NT2/D1 (cell line): ENCODE data around the gene IL10RB.

Experiments
- SUZ12 ChIP-seq: IDR thresholded peaks from 2 replicates; pipeline ENCODE4 v1.6.1; 2011; ENCODE audit not compliant: insufficient read length, insufficient read depth; ENCODE audit errors: extremely low read depth
- YY1 ChIP-seq: IDR thresholded peaks from 2 replicates; pipeline ENCODE4 v1.6.1; 2011; ENCODE audit not compliant: insufficient read length, insufficient read depth
- ZNF274 ChIP-seq: IDR thresholded peaks from 2 replicates; pipeline ENCODE4 v1.6.1; 2011; ENCODE audit warnings: mild to moderate bottlenecking, low read depth, low read length

GRCh38 chr21:33241846-33242245 lies 24.3 kb upstream of the IL10RB start:
- TF ChIP-seq ZNF274 (no peak), YY1 (no peak), SUZ12 (no peak)
